GM06990 (cell line): ENCODE measurements around the gene MIS18BP1.

Experiments used
- DNase-seq: peaks from one replicate; pipeline ENCODE4 v3.0.0-alpha.2; 2011; ENCODE audit not compliant: insufficient read length; ENCODE audit errors: extremely low read depth
- H3K27me3 ChIP-seq: replicated peaks from 2 replicates; pipeline ENCODE4 v1.6.0; 2011; ENCODE audit warnings: low read length; ENCODE audit not compliant: control insufficient read depth, insufficient read depth
- H3K36me3 ChIP-seq: 2 replicates; pipeline ENCODE4 v1.5.1; 2011; ENCODE audit warnings: low read length; ENCODE audit not compliant: control insufficient read depth, insufficient read depth
- H3K4me3 ChIP-seq: replicated peaks from 2 replicates; pipeline ENCODE4 v1.5.1; 2011; ENCODE audit warnings: low read depth, mild to moderate bottlenecking, control low read depth, low read length
- CTCF ChIP-seq: IDR thresholded peaks from 2 replicates; pipeline ENCODE4 v1.5.1; 2011; ENCODE audit warnings: low read length, control low read depth, mild to moderate bottlenecking, inconsistent platforms; ENCODE audit not compliant: insufficient read depth, poor library complexity, severe bottlenecking

MIS18BP1 gene

GRCh38 chr14:45249856-45250575, 3.0 kb downstream of the MIS18BP1 start:
- DNase-seq = peak; percentile 19
- Histone ChIP-seq H3K4me3 (peak overlapping the region; percentile 54), H3K36me3 (no peaks in the 10 kb centered on the region), H3K27me3 (no peaks in the 10 kb centered on the region)
- no peak for TF ChIP-seq CTCF

GRCh38 chr14:45247427-45247826, 5.6 kb downstream of the MIS18BP1 start:
- H3K4me3 ChIP-seq = no peak overlapping the region
- H3K36me3 ChIP-seq = no peaks in the 10 kb centered on the region
- no peaks in the 10 kb centered on the region for H3K27me3 ChIP-seq
- no peak for TF ChIP-seq CTCF
- no peak for DNase-seq

- no peaks in the 10 kb centered on the region for H3K36me3 ChIP-seq
- no peak for DNase-seq
- no peak overlapping the region; the same call in 1 of the 2 replicates for H3K4me3 ChIP-seq
- TF ChIP-seq CTCF = no peak
- no peaks in the 10 kb centered on the region for H3K27me3 ChIP-seq
Observed at GRCh38 chr14:45246691-45247090, 6.3 kb downstream of the MIS18BP1 start.

- no peak overlapping the region for H3K4me3 ChIP-seq
- DNase-seq = no peak
- H3K36me3 ChIP-seq = no peaks in the 10 kb centered on the region
- no peaks in the 10 kb centered on the region for H3K27me3 ChIP-seq
- TF ChIP-seq CTCF = no peak
Observed at GRCh38 chr14:45246151-45246550, 6.9 kb downstream of the MIS18BP1 start.

- no peak overlapping the region for H3K4me3 ChIP-seq
- DNase-seq = no peak
- no peak for TF ChIP-seq CTCF
- H3K27me3 ChIP-seq = no peaks in the 10 kb centered on the region
- no peaks in the 10 kb centered on the region; the same call in 1 of the 2 replicates for H3K36me3 ChIP-seq
Observed at GRCh38 chr14:45242706-45243105, 10.3 kb downstream of the MIS18BP1 start.
